Measurements from ENCODE around the gene CST11.

Gene CST11

DNA sequence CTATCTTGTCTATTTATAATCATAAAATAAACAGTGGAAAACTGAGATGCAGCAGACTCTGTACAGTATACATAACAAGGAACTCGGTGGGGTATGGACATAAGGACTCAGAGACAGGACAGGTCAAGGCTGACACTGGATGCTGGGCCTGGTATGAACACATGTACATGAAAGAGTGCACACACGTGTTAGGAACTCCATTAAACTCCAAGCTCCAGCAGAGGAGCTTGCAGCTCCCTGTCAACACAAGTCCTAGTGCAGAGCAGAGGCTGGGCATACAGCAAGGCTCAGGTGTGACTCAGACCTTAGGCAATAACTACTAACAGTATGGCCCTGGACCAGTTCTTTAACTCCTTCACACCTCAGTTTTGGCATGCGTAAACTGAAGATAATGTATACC, 48.5 kb downstream of the CST11 start:
- Histone ChIP-seq H3K27me3 (ENCODE audit: low read depth, low read length) (no peaks in the 10 kb centered on the region), H3K9me3 (ENCODE audit: control insufficient read depth in 1 of 2, low read length in 2 of 2) (no peaks in the 10 kb centered on the region), H3K27ac (ENCODE audit: low read length) (no peak overlapping the region), H3K4me1 (ENCODE audit: control insufficient read depth in 1 of 2, insufficient read depth in 2 of 2, low read length in 2 of 2) (peaks cover 0 to 13% of the 10 kb centered on the region in 2 donors), H3K4me3 (ENCODE audit: low read depth in 1 of 2, low read length in 2 of 2) (no peak overlapping the region), H3K36me3 (ENCODE audit: control insufficient read depth in 1 of 2, insufficient read depth in 2 of 2, low read length in 2 of 2) (no peaks in the 10 kb centered on the region)

DNA sequence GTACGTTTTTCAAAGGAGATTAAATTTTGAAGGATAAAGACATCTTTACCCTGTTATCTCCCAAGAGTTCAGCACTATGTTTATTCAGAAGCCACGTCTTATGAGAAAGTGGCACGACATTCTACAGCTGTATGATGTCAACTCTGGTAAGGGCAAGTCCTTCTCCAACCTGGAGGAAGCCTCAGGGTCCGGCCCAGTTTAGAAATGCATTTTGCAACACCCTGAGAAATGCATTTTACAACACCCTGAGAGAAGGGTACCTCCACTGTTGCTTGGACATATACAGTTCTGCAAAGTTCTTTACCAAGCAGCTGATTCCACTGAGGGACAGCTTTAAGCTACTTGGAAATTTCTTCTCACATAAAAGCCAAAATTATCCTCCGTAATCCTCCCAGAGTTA, 48.9 kb downstream of the CST11 start:
- Histone ChIP-seq H3K4me3 (ENCODE audit: low read depth in 1 of 2, low read length in 2 of 2) (no peak overlapping the region), H3K36me3 (ENCODE audit: control insufficient read depth in 1 of 2, insufficient read depth in 2 of 2, low read length in 2 of 2) (no peaks in the 10 kb centered on the region), H3K27me3 (ENCODE audit: low read depth, low read length) (no peaks in the 10 kb centered on the region), H3K9me3 (ENCODE audit: control insufficient read depth in 1 of 2, low read length in 2 of 2) (no peaks in the 10 kb centered on the region), H3K27ac (ENCODE audit: low read length) (no peak overlapping the region), H3K4me1 (ENCODE audit: control insufficient read depth in 1 of 2, insufficient read depth in 2 of 2, low read length in 2 of 2) (peaks cover 0 to 13% of the 10 kb centered on the region in 2 donors)

DNA sequence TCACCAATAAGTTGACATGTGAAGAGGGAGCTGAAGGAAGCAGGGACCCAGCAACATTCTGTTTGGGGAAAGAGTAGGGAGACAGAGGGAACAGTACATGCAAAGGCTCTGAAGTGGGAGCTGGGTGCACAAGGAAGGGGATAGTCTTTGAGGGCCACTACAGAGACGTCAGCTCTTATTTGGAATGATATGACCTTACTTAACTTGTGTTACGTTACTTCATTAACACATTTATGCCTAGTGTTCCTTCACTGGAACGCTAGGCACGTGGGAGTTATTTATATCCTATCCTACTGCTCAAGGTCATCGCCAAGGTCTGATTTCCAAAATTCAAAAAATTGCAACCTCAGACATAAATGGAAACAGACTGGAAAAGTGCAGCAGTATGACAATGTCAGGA, 51.6 kb downstream of the CST11 start:
- Histone ChIP-seq H3K36me3 (ENCODE audit: control insufficient read depth in 1 of 2, insufficient read depth in 2 of 2, low read length in 2 of 2) (no peaks in the 10 kb centered on the region), H3K27me3 (ENCODE audit: low read depth, low read length) (no peaks in the 10 kb centered on the region), H3K27ac (ENCODE audit: low read length) (no peak overlapping the region), H3K9me3 (ENCODE audit: control insufficient read depth in 1 of 2, low read length in 2 of 2) (no peaks in the 10 kb centered on the region), H3K4me3 (ENCODE audit: low read depth in 1 of 2, low read length in 2 of 2) (no peak overlapping the region), H3K4me1 (ENCODE audit: control insufficient read depth in 1 of 2, insufficient read depth in 2 of 2, low read length in 2 of 2) (peaks cover 0 to 22% of the 10 kb centered on the region in 2 donors)

Data from muscle layer of duodenum (tissue), 2 donors.